ENCODE measurements around the gene MAGEC1.

GRCh38 chrX:141879616-141880015, 24.1 kb upstream of the MAGEC1 start:
- TF ChIP-seq POLR2A (IDR thresholded peaks at IDR 0.05) (no peak), CTCF (IDR thresholded peaks at IDR 0.05) (no peak)
